GM12801 (cell line): Measurements from ENCODE around the gene NACC2.

Source experiments
- CTCF ChIP-seq: IDR thresholded peaks from one replicate; pipeline ENCODE4 v1.5.1; 2011; ENCODE audit warnings: control low read depth; ENCODE audit not compliant: insufficient read length; ENCODE audit errors: extremely low read depth

Gene NACC2

GRCh38 chr9:136140046-136140445 is 45.0 kb upstream of the NACC2 start:
- TF ChIP-seq CTCF, result no peak

DNA sequence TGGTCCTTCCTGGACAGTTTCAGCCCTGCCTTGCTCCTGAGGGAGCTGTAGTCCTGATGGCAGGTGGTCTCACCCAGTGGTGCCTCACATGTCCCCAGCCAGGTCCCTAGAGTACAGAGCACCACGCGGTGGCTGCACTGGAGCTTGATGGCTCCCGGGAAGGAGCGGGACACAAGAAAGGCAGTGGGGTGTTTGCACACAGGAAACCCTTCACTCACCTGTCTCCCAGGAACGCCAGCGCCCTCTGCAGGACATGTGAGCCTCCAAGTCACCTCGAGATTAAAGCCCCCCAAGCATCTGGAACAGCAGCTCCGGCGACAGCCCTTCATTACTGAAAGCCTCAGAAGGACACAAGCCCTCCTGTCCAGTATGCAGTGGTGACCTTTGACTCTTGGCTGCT is 43.5 kb upstream of the NACC2 start:
- no peak for TF ChIP-seq CTCF

DNA sequence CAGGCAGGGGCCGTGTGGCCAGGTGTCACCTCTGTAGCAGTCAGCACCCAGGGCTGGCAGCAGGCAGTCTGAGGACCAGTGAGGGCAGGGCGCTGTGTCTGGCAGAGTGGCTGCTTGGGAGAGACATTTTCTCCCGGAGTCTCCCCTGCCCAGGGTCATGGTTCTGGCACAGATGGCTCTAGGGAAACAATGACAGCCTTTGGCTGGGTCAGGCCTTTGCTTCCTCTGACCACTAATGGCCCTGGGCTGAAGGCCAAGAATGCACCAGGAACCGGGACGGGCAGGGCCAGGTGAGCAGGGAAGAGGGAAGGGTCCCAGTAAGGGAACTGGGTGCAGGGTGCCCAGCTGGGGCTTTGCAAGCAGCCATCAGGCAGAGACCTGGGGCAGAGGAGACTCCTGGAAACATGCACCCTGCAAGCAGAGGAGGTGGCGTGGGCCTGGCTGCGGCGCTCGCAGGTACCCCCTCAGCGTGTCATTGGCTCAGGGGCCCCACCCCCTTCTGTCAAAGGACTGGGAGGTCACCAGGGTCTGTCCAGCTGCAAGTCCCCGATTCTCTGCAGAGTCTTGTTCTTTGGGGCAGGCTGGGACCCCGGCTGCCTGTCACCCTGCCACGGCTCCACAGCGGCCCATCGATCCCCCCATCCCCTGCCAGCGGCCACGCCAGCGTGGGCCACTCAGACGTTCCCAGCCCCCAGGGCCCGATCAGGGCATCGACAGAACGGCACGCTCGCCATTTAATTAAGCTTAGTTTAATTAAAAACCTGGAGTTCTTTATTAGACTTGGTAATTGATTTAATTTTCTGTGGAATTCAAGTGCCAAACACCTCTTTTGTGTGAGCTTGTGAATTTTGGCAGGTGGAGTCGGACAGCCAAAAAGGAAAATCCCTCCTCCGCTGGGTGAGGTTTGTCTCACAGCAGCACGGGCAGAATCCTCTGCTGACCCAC is 42.5 kb upstream of the NACC2 start:
- no peak for TF ChIP-seq CTCF

GRCh38 chr9:136136127-136136925 is 41.2 kb upstream of the NACC2 start:
- no peak for TF ChIP-seq CTCF

DNA sequence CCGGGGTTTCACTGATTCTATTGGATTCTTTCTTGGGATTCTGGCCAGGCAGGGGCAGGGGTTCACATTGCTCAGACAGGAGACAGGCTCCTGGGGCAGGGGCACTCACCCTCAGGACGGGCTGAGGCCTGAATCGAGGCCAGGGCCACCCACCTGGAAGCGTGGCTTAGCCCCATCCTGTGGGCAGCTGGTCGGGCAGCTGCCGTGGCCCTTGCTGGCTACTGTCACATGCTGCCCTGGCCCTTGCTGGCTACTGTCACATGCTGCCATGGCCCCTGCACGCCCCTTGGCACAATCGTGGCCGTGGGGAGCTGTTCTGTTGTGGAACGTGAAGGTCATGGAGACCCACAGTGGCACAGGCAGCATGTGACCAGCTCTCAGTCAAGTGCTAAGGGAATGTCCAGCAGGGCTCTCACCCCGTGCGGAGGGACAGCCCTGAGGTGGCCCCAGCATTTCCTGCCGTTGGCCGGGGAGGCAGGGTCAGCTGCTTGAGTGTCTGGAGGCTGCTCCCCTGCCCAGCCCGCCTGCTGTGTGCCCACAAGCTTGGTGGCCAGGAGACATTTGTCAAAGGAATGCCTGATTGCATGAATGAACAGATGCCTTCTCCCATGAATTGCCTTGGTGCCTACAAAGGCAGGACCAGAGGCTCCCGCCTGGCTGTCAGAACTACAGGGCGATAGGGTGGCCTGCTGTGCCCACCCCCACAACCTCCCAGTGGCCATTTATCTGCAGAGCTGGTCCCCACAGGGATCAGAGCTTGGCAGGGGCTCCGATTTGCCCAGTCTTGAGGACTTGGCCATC is 40.4 kb upstream of the NACC2 start:
- no peak for TF ChIP-seq CTCF

DNA sequence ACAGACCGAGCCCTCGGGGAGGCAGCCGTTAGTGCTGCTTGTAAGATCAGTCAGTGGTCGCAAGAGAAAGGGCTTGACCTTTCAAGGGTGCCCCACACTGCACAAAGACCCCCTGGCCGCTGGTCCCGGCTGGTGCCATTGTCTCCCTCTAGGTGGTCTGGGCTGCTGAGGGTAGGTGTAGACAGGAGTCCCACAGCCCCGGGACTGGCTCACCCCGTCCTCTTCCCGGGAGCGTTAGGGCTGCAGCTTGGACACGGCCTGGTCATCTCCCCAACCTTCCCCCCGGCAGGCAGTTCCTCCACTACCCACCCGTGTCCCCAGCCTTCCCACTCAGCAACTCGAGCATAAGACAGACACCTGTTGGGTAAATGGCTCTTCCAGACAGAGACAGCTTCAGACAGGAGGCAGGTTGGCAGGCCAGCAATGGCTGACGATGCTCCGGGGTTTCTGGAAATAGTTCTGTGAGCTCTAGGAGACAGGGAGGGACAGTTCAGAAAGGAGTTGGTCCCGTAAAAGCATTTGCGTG is 38.9 kb upstream of the NACC2 start:
- no peak for TF ChIP-seq CTCF
